Breast epithelium (tissue), 4 donors: ENCODE results near the gene BNIP3. TPM values are rescaled to one million over a fixed set of nuclear protein-coding genes. Genes with fewer than 3 reads are reported as not detected.

Source experiments
- DNase-seq, 2 donors: peaks; one replicate each; pipeline ENCODE4 v3.0.0-alpha.2; 2019; ENCODE audit warnings: low spot score in 2 of 2
- H3K27ac ChIP-seq, 2 donors: fragments of 200-600 bp; sonication (generic) in 1 of 2; one replicate each; pipeline ENCODE4 v1.5.1; 2016 to 2019; ENCODE audit warnings: mild to moderate bottlenecking in 1 of 2
- H3K27me3 ChIP-seq, 2 donors: fragments of 200-600 bp; sonication (generic) in 1 of 2; one replicate each; pipeline versions ENCODE4 v1.5.1 to v1.6.0; 2017 to 2019; ENCODE audit warnings: control low read depth in 1 of 2, mild to moderate bottlenecking in 1 of 2
- H3K36me3 ChIP-seq: fragments of 200-600 bp; one replicate; pipeline ENCODE4 v1.5.1; 2019
- H3K4me1 ChIP-seq, 2 donors: fragments of 200-600 bp; sonication (generic); one replicate each; pipeline ENCODE4 v1.5.1; 2016 to 2019; ENCODE audit warnings: control low read depth in 1 of 2
- H3K4me3 ChIP-seq, 3 donors: fragments of 200-600 bp; sonication (generic); 1 replicate in 2 of 3; 2 replicates in 1 of 3; pipeline ENCODE4 v1.5.1; 2016 to 2019; ENCODE audit warnings: mild to moderate bottlenecking in 3 of 3, moderate library complexity in 2 of 3
- H3K9me3 ChIP-seq, 2 donors: fragments of 200-600 bp; sonication (generic) in 1 of 2; one replicate each; pipeline ENCODE4 v1.5.1; 2016 to 2019; ENCODE audit warnings: control low read depth in 1 of 2
- CTCF ChIP-seq, 3 donors: fragments of 450-650 bp; IDR thresholded peaks; one replicate each; pipeline ENCODE4 v1.5.1; 2016 to 2017; ENCODE audit warnings: antibody characterized with exemption in 3 of 3, mild to moderate bottlenecking in 3 of 3, moderate library complexity in 3 of 3
- POLR2A ChIP-seq: fragments of 450-650 bp; IDR thresholded peaks from one replicate; pipeline ENCODE4 v1.6.1; 2016; ENCODE audit warnings: antibody characterized with exemption, mild to moderate bottlenecking, moderate library complexity
- POLR2AphosphoS5 ChIP-seq, 3 donors: sonication (generic); formaldehyde crosslinking; IDR thresholded peaks; one replicate each; pipeline ENCODE4 v1.6.1; 2017; ENCODE audit warnings: antibody characterized with exemption in 3 of 3
- intact Hi-C: fragments of 100-400 bp; cut with DNase I; formaldehyde crosslinking; loops from one replicate; pipeline ENCODE4 v1.15.1; 2023; ENCODE audit warnings: low total_unique reads
- total RNA-seq, 3 donors: library from RNA; depleted of rRNA; stranded (reverse); fragments of >200 nt; gene quantifications; one replicate each; pipeline ENCODE4 v1.1.0, GENCODE V29; 2016

Gene BNIP3
- total RNA-seq, 3 donors from 2014 or later = 81.9 to 235 (median 107) TPM

GRCh38 chr10:131970946-131971345 is 10.8 kb downstream of the BNIP3 start:
- Histone ChIP-seq H3K4me3 (no peak overlapping the region), H3K27ac (no peak overlapping the region), H3K27me3 (no peaks in the 10 kb centered on the region), H3K4me1 (no peaks in the 10 kb centered on the region), H3K36me3 (peaks cover 8% of the 10 kb centered on the region), H3K9me3 (no peaks in the 10 kb centered on the region)
- no peak for TF ChIP-seq POLR2AphosphoS5 (IDR thresholded peaks at IDR 0.05)
- no peak for TF ChIP-seq CTCF (IDR thresholded peaks at IDR 0.05)
- no peak for TF ChIP-seq POLR2A
- peak in 1 of 2 donors; percentile 49 for DNase-seq
- intact Hi-C loops = no loop called here

- Histone ChIP-seq H3K27me3 (no peaks in the 10 kb centered on the region), H3K4me3 (no peak overlapping the region), H3K4me1 (no peaks in the 10 kb centered on the region), H3K36me3 (peaks cover 8% of the 10 kb centered on the region), H3K27ac (no peak overlapping the region), H3K9me3 (no peaks in the 10 kb centered on the region)
- peak in 1 of 2 donors; percentile 9 for DNase-seq
- TF ChIP-seq CTCF (IDR thresholded peaks at IDR 0.05) = no peak
- TF ChIP-seq POLR2AphosphoS5 (IDR thresholded peaks at IDR 0.05) = no peak
- no peak for TF ChIP-seq POLR2A
- intact Hi-C loops = no loop called here
Observed at GRCh38 chr10:131968949-131969348, 12.8 kb downstream of the BNIP3 start.

- Histone ChIP-seq H3K9me3 (no peaks in the 10 kb centered on the region), H3K4me3 (no peak overlapping the region), H3K27ac (no peak overlapping the region), H3K27me3 (no peaks in the 10 kb centered on the region), H3K4me1 (no peaks in the 10 kb centered on the region), H3K36me3 (no peaks in the 10 kb centered on the region)
- TF ChIP-seq POLR2A = no peak
- TF ChIP-seq CTCF (IDR thresholded peaks at IDR 0.05) = no peak
- TF ChIP-seq POLR2AphosphoS5 (IDR thresholded peaks at IDR 0.05) = no peak
- intact Hi-C loops = no loop called here
- DNase-seq = peak in 1 of 2 donors; percentile 38
Observed at GRCh38 chr10:131964298-131964697, 17.4 kb downstream of the BNIP3 start.

GRCh38 chr10:131963811-131964210 is 17.9 kb downstream of the BNIP3 start:
- TF ChIP-seq POLR2A = no peak
- TF ChIP-seq POLR2AphosphoS5 (IDR thresholded peaks at IDR 0.05) = no peak
- no peak for TF ChIP-seq CTCF (IDR thresholded peaks at IDR 0.05)
- peak in 1 of 2 donors; percentile 19 for DNase-seq
- no peaks in the 10 kb centered on the region for H3K27me3 ChIP-seq
- H3K36me3 ChIP-seq = no peaks in the 10 kb centered on the region
- no peaks in the 10 kb centered on the region for H3K9me3 ChIP-seq
- no peak overlapping the region for H3K4me3 ChIP-seq
- intact Hi-C loops = no loop called here
- no peaks in the 10 kb centered on the region for H3K4me1 ChIP-seq
- H3K27ac ChIP-seq = no peak overlapping the region

- DNase-seq = peak in 1 of 2 donors; percentile 15
- intact Hi-C loops = no loop called here
- Histone ChIP-seq H3K27me3 (no peaks in the 10 kb centered on the region), H3K36me3 (no peaks in the 10 kb centered on the region), H3K9me3 (no peaks in the 10 kb centered on the region), H3K4me3 (no peak overlapping the region), H3K4me1 (no peaks in the 10 kb centered on the region), H3K27ac (no peak overlapping the region)
- no peak for TF ChIP-seq POLR2A
Observed at GRCh38 chr10:131963350-131963749, 18.4 kb downstream of the BNIP3 start.
